Measurements from ENCODE around the gene C1QL1. TPM values are rescaled to one million over a fixed set of nuclear protein-coding genes. Genes with fewer than 3 reads are reported as not detected.

C1QL1 gene
- total RNA-seq, 6 experiments from 2014 or later = 0.19 to 0.36 (median 0.25) TPM; not detected in 1

DNA sequence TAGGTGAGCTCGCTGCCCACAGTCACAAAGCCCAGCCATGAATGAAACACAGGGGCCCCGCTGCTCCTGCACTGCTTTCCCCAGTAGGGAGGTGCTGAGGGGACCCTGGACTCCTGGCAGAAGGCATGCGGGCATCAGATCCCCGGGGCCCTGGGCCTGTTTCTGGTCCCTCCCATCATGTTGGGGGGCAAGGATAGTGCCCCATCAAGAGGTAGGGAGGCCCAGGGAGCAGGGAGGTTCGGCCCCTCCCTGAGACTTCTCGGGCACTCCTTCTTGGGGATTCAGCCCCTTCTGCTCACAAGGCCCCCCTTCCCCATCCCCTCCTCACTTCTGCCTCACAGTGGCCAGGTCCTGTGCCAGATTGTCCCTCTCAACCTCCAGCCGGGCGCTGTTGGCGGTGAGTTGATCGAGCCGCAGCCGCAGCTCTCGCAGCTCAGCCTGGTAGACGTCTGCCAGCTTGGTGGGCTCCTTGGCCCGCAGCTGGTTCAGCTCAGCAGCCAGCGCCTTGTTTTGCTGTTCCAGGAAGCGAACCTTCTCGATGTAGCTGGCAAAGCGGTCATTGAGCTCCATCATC, 53.3 kb downstream of the C1QL1 start:
- TF ChIP-seq, protein P1, sequence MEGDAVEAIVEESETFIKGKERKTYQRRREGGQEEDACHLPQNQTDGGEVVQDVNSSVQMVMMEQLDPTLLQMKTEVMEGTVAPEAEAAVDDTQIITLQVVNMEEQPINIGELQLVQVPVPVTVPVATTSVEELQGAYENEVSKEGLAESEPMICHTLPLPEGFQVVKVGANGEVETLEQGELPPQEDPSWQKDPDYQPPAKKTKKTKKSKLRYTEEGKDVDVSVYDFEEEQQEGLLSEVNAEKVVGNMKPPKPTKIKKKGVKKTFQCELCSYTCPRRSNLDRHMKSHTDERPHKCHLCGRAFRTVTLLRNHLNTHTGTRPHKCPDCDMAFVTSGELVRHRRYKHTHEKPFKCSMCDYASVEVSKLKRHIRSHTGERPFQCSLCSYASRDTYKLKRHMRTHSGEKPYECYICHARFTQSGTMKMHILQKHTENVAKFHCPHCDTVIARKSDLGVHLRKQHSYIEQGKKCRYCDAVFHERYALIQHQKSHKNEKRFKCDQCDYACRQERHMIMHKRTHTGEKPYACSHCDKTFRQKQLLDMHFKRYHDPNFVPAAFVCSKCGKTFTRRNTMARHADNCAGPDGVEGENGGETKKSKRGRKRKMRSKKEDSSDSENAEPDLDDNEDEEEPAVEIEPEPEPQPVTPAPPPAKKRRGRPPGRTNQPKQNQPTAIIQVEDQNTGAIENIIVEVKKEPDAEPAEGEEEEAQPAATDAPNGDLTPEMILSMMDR (IDR thresholded peaks at IDR 0.05) = no peak
- DNase-seq = no peak
- no peak overlapping the region for H3K27ac Mint-ChIP-seq
- H3K36me3 Mint-ChIP-seq (ENCODE audit: low read depth) = no peaks in the 10 kb centered on the region
- H3K9me3 Mint-ChIP-seq = no peaks in the 10 kb centered on the region
- peaks cover 13% of the 10 kb centered on the region for H3K4me1 Mint-ChIP-seq (ENCODE audit: low read depth)
- no peaks in the 10 kb centered on the region; the same call in 1 of the 2 replicates for H3K27me3 Mint-ChIP-seq (ENCODE audit: insufficient read depth)
- no peak overlapping the region for H3K4me3 Mint-ChIP-seq

DNA sequence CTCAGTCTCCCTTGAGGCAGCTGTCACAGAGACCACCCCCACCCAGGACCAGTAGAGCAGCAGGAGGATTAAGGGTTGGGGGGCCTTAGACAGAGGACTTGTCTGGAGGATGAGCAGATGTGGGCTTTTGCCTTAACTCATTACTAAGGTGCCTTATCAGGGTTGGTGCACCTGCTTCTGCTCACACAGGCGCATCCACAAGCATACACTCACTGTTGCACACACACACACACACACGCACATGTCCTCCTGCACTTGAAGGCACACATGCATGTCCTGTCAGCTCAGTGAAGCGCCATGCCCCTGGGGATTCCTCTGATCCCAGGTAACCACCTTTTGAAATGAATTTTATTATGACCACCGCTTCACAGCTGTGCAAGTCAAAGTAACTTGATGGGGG, 54.0 kb downstream of the C1QL1 start:
- Mint-ChIP-seq H3K27me3 (ENCODE audit: insufficient read depth) (no peaks in the 10 kb centered on the region; the same call in 1 of the 2 replicates), H3K9me3 (no peaks in the 10 kb centered on the region), H3K27ac (no peak overlapping the region), H3K4me1 (ENCODE audit: low read depth) (peaks cover 20% of the 10 kb centered on the region), H3K36me3 (ENCODE audit: low read depth) (no peaks in the 10 kb centered on the region), H3K4me3 (no peak overlapping the region)
- TF ChIP-seq, protein P1 (IDR thresholded peaks at IDR 0.05) = no peak
- no peak for DNase-seq

DNA sequence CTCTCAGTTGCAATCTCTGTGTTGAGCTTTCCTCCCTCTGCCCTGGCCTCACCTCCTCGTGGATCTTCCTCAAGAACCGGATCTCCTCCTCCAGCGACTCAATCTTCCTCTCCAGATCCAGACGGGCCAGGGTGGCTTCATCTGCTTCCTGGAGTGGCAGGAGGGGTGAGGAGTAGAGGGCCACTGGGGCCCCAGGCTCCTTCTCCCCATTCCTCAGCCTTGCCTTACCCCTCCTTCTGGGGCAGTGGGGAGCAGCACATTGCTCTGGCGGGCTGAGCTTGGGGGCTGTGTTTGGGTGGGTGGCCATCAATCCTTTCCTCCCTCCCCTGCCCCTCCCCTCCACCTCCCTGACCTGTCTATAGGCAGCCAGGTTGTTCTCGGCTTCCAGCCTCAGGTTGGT, 54.4 kb downstream of the C1QL1 start:
- TF ChIP-seq, protein P1 (IDR thresholded peaks at IDR 0.05) = no peak
- Mint-ChIP-seq H3K4me1 (ENCODE audit: low read depth) (peaks cover 24% of the 10 kb centered on the region), H3K27ac (no peak overlapping the region), H3K9me3 (no peaks in the 10 kb centered on the region), H3K4me3 (no peak overlapping the region), H3K36me3 (ENCODE audit: low read depth) (no peaks in the 10 kb centered on the region), H3K27me3 (ENCODE audit: insufficient read depth) (no peaks in the 10 kb centered on the region; the same call in 1 of the 2 replicates)
- no peak for DNase-seq

- TF ChIP-seq, protein P1 (IDR thresholded peaks at IDR 0.05) = no peak
- Mint-ChIP-seq H3K36me3 (ENCODE audit: low read depth) (no peaks in the 10 kb centered on the region), H3K4me1 (ENCODE audit: low read depth) (peaks cover 28% of the 10 kb centered on the region), H3K27me3 (ENCODE audit: insufficient read depth) (no peaks in the 10 kb centered on the region; the same call in 1 of the 2 replicates), H3K4me3 (no peak overlapping the region), H3K9me3 (no peaks in the 10 kb centered on the region), H3K27ac (no peak overlapping the region)
- no peak for DNase-seq
Observed at GRCh38 chr17:44912763-44913544, 55.1 kb downstream of the C1QL1 start.

- H3K4me1 Mint-ChIP-seq (ENCODE audit: low read depth) = peaks cover 36% of the 10 kb centered on the region
- no peaks in the 10 kb centered on the region for H3K36me3 Mint-ChIP-seq (ENCODE audit: low read depth)
- H3K27ac Mint-ChIP-seq = no peak overlapping the region
- H3K4me3 Mint-ChIP-seq = no peak overlapping the region
- no peaks in the 10 kb centered on the region for H3K9me3 Mint-ChIP-seq
- peaks cover under 1% of the 10 kb centered on the region; the same call in 1 of the 2 replicates for H3K27me3 Mint-ChIP-seq (ENCODE audit: insufficient read depth)
- peak; percentile 44 for DNase-seq
- TF ChIP-seq, protein P1 (IDR thresholded peaks at IDR 0.05) = peak; percentile 66; the same call in 1 of the 2 replicates
Observed at GRCh38 chr17:44911133-44912001, 56.7 kb downstream of the C1QL1 start.
